Spinal cord (tissue), 10 donors: ENCODE data around the gene ZNF628. TPM values are rescaled to one million over a fixed set of nuclear protein-coding genes. Genes with fewer than 3 reads are reported as not detected.
"Not testable (repeated sequence)": the region's sequence is repeated elsewhere in the genome, so short reads cannot be mapped to it uniquely, and the experiment has no call there.

Source experiments
- DNase-seq, 6 donors: peaks; one replicate each; pipeline versions ENCODE4 v3.0.0 to v3.0.0-alpha.2; 2013 to 2015; ENCODE audit warnings: low spot score in 6 of 6, low read depth in 4 of 6
- H3K27ac ChIP-seq: one replicate; pipeline ENCODE4 v1.5.1; 2013; ENCODE audit warnings: low read depth, low read length, control low read depth
- H3K27me3 ChIP-seq: one replicate; pipeline ENCODE4 v1.6.1; 2013; ENCODE audit warnings: low read length; ENCODE audit not compliant: control insufficient read depth, insufficient read depth
- H3K36me3 ChIP-seq: one replicate; pipeline ENCODE4 v1.6.1; 2013; ENCODE audit warnings: low read length; ENCODE audit not compliant: control insufficient read depth, insufficient read depth
- H3K4me1 ChIP-seq: one replicate; pipeline ENCODE4 v1.6.1; 2013; ENCODE audit warnings: low read length; ENCODE audit not compliant: control insufficient read depth, insufficient read depth
- H3K4me3 ChIP-seq: one replicate; pipeline ENCODE4 v1.5.1; 2013; ENCODE audit warnings: low read depth, low read length, control low read depth
- H3K9me3 ChIP-seq: one replicate; pipeline ENCODE4 v1.6.1; 2013; ENCODE audit warnings: low read length; ENCODE audit not compliant: control insufficient read depth, insufficient read depth
- WGBS: methylation state at CpG from one replicate; pipeline ENCODE4 v1.1.5; 2013; ENCODE audit warnings: missing lambda C conversion rate; ENCODE audit not compliant: insufficient coverage; 5-methylcytosine and 5-hydroxymethylcytosine counted together
- polyA plus RNA-seq, 2 donors: library from polyadenylated mRNA; unstranded; fragments of 120-200 nt; gene quantifications; one replicate each; pipeline ENCODE4 v1.2.1, GENCODE V29; 2013; ENCODE audit not compliant: insufficient read length in 2 of 2
- total RNA-seq, 2 donors: library from RNA; depleted of rRNA in 1 of 2; stranded (reverse); fragments of 120-200 nt in 1 of 2; fragments of >200 nt in 1 of 2; gene quantifications; one replicate each; pipeline versions ENCODE4 v1.2.3 to v1.2.4, GENCODE V29; 2013 to 2014
- donor health status: healthy.

The ZNF628 gene
- total and polyA plus RNA-seq, 4 donors = 1.5 to 6.6 (median 3.7) TPM

DNA sequence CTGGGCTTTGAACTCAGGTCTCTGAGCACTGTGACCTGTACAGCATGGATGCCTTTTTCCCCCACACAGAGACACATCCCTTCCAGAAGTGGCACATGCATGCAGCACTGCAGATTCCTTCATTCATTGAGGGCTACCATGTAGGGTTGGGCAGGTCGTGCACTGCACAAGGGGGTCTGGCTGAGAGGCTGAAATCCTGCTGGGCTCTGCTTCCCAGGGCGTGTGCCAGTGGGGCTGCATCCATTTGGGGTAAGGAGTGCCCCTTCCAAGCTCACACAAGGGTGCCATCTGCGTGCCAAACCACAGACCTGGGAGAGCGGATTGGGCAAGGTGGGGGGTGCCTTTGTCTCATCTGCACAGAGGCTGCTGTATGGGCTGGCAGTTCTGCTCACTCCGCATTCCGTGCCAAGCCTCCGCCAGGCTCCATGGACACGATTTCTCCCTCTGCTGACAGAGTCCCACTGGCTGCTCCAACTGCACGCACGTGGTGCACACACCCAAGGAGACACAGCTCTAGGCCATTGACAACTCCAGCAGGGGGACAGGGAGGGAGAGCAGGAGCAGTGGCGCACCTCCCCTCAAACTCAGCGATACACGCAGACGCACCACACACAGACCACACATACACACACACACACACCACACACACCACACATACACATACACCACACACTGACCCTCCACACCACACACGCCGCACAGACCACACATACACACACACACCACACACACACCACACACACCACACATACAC lies 28.8 kb upstream of the ZNF628 start:
- H3K27me3 ChIP-seq = peaks cover 23% of the 10 kb centered on the region
- no peak overlapping the region for H3K4me3 ChIP-seq
- peaks cover 69% of the 10 kb centered on the region for H3K4me1 ChIP-seq
- WGBS = 14% methylated on average over 15 of the region's 16 CpGs
- DNase-seq = peak in 2 of 6 donors; percentile 82 to 85
- H3K9me3 ChIP-seq = no peaks in the 10 kb centered on the region
- H3K27ac ChIP-seq = no peak overlapping the region
- H3K36me3 ChIP-seq = peaks cover 6% of the 10 kb centered on the region

DNA sequence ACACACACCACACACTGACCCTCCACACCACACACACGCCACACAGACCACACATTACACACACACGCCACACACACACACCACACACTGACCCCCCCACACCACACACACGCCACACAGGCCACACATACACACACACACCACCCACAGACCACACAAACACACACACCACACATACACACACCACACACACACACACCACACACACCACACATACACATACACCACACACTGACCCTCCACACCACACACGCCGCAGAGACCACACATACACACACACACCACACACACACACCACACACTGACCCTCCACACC lies 28.3 kb upstream of the ZNF628 start:
- not testable (repeated sequence) for H3K27ac ChIP-seq, H3K9me3 ChIP-seq, H3K36me3 ChIP-seq, DNase-seq, H3K4me3 ChIP-seq
- peaks cover 69% of the 10 kb centered on the region for H3K4me1 ChIP-seq
- H3K27me3 ChIP-seq = peaks cover 20% of the 10 kb centered on the region
- WGBS = 76% methylated on average over 5 of the region's 5 CpGs

DNA sequence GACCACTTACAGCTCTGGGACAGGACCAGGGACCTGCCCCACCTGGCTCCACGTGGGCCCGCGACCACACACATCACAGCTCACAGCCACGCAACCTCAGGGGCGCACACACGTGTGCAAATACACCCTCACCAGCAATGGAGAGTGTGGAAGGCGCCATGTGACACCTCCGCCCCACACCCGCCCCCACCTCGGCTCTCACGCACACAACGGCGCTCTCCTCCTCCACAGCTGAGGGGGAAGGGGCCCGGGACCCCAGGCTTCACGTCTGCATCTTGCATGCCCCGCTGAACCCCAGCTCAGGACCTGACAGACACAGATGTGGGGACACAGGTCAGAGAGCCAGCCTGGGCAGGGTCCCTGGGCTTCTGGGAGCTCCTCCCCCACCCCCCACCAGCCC lies 26.9 kb upstream of the ZNF628 start:
- peaks cover 12% of the 10 kb centered on the region for H3K27me3 ChIP-seq
- peaks cover 13% of the 10 kb centered on the region for H3K36me3 ChIP-seq
- H3K4me3 ChIP-seq = no peak overlapping the region
- no peak overlapping the region for H3K27ac ChIP-seq
- DNase-seq = no peak
- H3K9me3 ChIP-seq = no peaks in the 10 kb centered on the region
- 27% methylated on average over 16 of the region's 16 CpGs for WGBS
- H3K4me1 ChIP-seq = peaks cover 70% of the 10 kb centered on the region

DNA sequence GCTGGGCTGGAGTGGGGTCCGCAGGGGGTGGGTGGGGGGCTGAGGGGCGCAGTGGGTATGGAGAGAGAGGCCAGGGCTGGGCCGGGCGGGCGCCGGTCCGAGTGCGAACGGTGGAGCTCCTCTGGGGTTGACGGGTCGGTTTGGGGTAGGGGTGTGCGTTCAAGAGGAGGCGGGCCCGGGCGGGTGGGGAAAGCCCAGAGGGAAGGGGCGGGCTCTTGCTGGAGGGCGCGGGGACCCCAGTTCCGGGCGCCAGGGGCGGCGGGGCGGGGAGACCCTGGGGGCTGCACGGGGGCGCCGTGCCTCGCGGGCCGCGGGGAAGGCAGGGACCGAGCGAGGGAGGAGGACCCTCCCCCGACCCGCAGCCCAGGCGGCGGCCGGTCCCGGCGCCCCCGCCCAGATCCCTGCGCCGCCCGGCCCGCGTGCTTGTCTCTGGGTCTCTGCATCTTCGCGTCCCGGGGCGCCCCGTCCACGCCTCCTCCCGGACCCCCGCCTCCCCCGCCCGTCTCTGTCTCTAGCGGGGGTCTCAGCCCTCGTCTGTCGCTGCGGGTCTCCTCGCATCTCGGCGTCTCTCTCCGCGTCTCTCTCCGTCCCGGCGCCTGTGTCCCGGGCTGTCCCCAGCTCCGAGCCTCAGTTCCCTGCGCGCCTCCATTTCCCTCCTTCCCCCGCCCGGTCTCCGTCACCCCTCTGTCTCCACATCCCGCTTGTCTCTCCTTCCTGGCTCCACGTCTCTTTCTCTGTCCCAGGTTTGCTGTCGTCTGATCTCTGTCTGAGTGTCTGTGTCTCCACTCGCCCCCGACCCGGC lies 25.1 kb upstream of the ZNF628 start:
- no peak overlapping the region for H3K27ac ChIP-seq
- WGBS = under 1% methylated on average over 77 of the region's 80 CpGs
- H3K4me3 ChIP-seq = peak overlapping the region; percentile 55
- peak in 1 of 6 donors; percentile 33 for DNase-seq
- H3K9me3 ChIP-seq = no peaks in the 10 kb centered on the region
- H3K27me3 ChIP-seq = peaks cover 6% of the 10 kb centered on the region
- H3K36me3 ChIP-seq = peaks cover 32% of the 10 kb centered on the region
- peaks cover 67% of the 10 kb centered on the region for H3K4me1 ChIP-seq

DNA sequence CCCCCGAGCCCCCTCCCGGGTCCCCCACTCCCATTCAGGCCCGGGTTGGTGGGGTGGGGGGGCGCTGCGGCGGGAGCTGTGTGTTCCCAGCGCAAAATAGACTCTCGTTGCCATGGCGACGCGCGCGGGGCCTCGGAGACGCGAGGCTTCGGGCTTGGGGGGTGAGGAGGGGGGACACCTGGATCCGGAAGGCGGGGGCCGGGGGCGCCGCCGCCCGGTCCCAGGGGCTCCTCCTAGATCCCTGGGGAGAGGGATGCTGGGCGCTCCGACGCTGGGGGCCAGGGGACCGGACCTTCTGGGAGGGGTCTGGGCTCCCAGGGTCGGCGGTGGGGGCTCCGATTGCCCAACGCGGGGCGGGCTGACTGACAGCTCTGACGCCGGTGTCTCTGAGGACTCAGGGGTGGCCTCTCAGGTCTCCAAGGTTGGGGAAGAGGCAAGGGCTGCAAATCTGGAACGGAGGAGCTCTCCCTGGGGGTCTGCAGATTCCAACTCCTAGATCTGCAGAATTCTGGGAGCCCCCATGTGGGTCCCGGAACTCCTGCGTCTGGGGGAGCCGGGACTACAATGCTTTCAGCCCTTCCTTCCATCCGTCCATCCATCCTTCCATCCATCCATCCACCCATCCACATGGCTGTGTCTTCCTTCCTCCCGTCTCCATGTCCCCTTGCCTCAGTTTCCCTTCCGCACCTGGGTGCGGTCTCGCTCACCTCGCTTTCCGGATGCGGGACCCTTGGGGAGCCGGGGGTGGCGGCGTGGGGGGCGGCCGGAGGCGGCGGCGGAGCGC lies 24.3 kb upstream of the ZNF628 start:
- peak in 3 of 6 donors; percentile 69 to 92 (median 92) for DNase-seq
- peak overlapping the region; percentile 55 for H3K4me3 ChIP-seq
- H3K9me3 ChIP-seq = no peaks in the 10 kb centered on the region
- WGBS = under 1% methylated on average over 57 of the region's 57 CpGs
- H3K27me3 ChIP-seq = peaks cover 6% of the 10 kb centered on the region
- H3K27ac ChIP-seq = no peak overlapping the region
- peaks cover 36% of the 10 kb centered on the region for H3K36me3 ChIP-seq
- peaks cover 62% of the 10 kb centered on the region for H3K4me1 ChIP-seq

DNA sequence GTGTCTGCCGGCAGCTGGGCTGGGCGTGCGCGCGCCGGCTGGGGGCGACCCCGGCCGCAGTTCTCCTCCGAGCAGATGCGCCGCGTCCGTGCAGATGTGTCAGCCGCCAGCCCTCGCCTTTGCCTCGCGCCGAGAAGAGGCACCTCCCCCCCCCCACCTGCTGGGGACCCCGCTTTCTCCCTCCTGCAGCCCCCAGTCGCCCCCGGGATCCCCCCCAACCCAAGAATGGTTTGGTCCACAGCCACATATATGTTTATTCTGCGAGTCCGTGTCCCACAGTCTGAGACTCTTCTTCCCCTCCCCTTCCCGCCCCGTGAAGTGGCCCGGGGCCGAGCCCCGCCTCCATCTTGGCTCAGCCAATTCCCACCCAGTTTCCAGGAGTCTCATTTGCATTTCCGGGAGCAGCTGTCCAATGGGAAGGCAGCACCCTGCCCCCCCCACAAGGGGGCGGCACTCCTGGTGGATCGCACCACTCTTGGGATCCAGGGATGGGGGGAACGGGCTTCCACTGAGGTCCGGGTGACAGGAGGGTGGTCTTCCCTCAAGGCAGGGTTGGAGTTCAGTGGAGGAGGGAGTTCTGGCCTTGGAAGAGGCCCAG lies 23.6 kb upstream of the ZNF628 start:
- H3K4me3 ChIP-seq = peak overlapping the region; percentile 55
- peaks cover 6% of the 10 kb centered on the region for H3K27me3 ChIP-seq
- no peaks in the 10 kb centered on the region for H3K9me3 ChIP-seq
- peak; percentile 88 to 99 (median 94) for DNase-seq
- no peak overlapping the region for H3K27ac ChIP-seq
- peaks cover 36% of the 10 kb centered on the region for H3K36me3 ChIP-seq
- under 1% methylated on average over 26 of the region's 34 CpGs for WGBS
- H3K4me1 ChIP-seq = peaks cover 55% of the 10 kb centered on the region

DNA sequence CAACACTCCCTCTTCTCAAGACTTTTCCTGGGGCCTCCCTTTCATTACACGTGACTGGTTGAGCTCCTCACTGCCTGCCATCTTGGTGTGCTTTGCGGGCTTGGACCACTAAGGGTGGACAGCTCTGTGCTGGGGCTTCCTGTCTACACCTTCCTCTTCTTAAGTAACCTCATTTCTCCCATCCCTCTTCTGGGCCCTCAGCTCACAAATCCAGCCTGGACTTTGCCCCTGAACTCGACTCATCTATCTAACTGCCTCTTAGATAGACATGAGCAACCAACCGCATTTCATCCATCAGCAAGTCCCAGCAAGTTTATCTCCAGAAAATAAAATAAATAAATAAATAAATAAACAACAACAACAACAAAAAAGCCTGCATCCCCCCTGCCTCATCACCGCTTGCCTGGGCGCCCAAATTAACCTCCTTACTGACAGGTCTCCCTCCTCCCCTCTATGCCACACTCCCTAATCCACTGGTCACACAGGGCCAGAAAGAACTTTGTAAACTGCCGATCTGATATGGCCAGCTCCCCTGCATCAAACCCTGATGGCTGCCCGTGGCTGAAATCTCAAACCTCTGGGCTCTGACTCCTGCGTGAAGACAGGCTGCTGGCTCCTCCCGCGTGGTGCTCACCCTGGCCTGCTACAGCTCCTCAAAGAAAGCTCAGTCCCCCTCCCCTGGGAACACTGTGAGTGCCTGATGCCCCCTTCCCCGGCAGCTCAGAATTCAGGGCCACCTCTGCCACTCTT lies 22.7 kb upstream of the ZNF628 start:
- peaks cover 34% of the 10 kb centered on the region for H3K36me3 ChIP-seq
- H3K4me3 ChIP-seq = no peak overlapping the region

DNA sequence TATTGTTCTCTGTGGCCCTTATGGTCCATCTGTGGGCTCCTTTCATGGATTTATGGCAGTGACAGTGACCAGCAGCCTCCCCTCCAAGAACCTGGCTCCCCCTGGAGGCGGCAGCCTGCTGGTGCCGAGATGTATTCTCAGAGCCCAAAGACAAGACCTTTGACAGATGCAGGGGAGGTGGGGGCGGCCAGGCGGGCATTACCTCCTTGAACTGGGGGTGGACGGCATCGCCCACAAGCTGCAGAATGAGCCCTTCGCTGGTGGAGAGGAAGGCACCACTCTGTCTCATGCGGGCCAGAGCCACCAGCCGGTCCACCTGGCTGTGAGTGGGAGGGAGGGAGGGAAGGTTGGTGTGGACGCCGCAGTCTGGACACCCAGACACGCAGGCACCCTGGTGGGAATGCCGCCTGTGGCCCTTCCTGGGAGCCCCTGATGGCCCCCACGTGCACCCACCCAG lies 21.6 kb upstream of the ZNF628 start:
- Histone ChIP-seq H3K4me3 (no peak overlapping the region), H3K27me3 (peaks cover 6% of the 10 kb centered on the region), H3K36me3 (peaks cover 34% of the 10 kb centered on the region), H3K27ac (no peak overlapping the region), H3K4me1 (peaks cover 46% of the 10 kb centered on the region), H3K9me3 (no peaks in the 10 kb centered on the region)
- peak in 2 of 6 donors; percentile 36 to 53 for DNase-seq
- WGBS = 60% methylated on average over 11 of the region's 14 CpGs

More for the DNA sequence above, 22.7 kb upstream of the ZNF628 start:
- Histone ChIP-seq H3K4me1 (peaks cover 51% of the 10 kb centered on the region), H3K27me3 (peaks cover 6% of the 10 kb centered on the region), H3K27ac (no peak overlapping the region), H3K9me3 (no peaks in the 10 kb centered on the region)
- no peak for DNase-seq
- 86% methylated on average over 10 of the region's 12 CpGs for WGBS
